ENCODE measurements around the gene LRRTM4.

LRRTM4 gene

GRCh38 chr2:77028032-77028600, 494.1 kb downstream of the LRRTM4 start:
- TF ChIP-seq, protein P1, sequence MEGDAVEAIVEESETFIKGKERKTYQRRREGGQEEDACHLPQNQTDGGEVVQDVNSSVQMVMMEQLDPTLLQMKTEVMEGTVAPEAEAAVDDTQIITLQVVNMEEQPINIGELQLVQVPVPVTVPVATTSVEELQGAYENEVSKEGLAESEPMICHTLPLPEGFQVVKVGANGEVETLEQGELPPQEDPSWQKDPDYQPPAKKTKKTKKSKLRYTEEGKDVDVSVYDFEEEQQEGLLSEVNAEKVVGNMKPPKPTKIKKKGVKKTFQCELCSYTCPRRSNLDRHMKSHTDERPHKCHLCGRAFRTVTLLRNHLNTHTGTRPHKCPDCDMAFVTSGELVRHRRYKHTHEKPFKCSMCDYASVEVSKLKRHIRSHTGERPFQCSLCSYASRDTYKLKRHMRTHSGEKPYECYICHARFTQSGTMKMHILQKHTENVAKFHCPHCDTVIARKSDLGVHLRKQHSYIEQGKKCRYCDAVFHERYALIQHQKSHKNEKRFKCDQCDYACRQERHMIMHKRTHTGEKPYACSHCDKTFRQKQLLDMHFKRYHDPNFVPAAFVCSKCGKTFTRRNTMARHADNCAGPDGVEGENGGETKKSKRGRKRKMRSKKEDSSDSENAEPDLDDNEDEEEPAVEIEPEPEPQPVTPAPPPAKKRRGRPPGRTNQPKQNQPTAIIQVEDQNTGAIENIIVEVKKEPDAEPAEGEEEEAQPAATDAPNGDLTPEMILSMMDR (IDR thresholded peaks at IDR 0.05): no peak

DNA sequence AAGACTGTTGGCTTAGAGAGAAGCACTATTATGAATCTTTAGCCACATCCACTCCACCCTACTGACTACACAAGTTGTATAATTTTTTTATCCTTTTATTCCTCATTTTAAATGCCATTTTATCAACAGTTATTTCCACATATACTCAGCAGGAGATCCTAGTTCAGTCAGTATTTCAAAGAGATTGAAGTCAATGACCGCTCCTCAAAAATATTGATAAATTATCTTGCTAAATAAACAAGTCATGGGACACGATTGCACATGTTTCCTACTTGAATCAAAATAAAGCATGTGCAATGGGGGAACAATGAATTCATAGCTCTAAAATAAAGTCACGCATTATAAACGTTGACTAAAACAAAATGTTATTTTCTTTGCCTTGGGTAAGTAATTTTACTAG, 496.5 kb downstream of the LRRTM4 start:
- TF ChIP-seq, protein P1 (IDR thresholded peaks at IDR 0.05): no peak

DNA sequence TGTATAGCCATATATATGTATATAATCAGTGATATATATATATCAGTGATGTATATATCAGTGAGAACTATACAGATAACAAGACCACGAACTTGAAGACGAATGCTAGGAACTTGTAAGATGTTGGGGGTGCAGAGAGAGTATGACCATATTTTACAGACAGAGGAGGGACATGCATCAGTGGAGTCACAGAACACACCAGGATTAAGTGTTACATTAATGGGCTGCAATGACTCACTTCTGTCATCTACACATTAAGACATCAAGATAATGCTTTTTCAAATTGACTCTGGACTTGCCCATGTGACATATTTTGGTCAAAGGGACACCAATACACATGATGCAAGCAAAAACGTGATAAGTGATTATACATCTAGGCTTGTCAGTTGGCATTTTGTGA, 501.0 kb downstream of the LRRTM4 start:
- TF ChIP-seq, protein P1 (IDR thresholded peaks at IDR 0.05): no peak

DNA sequence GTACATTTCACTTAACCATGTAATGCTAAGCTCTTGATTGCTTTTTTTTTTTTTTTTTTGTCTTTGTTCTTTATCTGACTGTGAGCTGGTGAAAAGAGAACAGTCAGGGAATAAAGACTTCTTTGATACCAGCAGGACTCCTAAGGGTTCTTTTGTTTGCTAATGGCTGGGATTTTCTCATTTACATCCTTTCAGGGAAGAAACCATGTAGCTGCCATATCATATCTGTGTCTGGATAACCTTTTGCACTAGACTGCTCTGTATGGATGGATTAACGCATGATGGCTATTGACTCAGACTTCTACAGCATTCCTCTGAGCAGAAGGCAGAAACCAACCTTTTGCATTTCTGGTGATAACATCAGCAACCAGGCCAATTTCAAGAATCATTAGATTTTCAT, 504.0 kb downstream of the LRRTM4 start:
- TF ChIP-seq, protein P1 (IDR thresholded peaks at IDR 0.05): no peak

DNA sequence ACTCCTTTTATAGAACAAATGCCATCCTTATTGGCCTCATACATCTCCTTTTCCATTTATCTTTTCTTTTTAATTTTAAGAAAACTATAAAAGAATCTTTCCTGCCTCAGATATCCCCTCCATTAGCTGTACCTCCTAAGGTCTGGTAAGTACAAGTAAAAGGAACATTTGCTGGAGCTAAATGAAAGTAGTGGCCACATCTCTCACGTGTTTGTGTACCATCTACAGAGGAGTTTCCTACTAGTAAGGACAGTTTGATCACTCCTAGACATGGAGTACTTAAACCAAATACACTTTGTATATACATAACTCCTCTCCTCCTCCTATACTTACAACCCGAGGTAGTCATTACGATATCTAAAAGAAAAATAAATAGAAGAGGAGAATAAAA, 504.8 kb downstream of the LRRTM4 start:
- TF ChIP-seq, protein P1 (IDR thresholded peaks at IDR 0.05): no peak

DNA sequence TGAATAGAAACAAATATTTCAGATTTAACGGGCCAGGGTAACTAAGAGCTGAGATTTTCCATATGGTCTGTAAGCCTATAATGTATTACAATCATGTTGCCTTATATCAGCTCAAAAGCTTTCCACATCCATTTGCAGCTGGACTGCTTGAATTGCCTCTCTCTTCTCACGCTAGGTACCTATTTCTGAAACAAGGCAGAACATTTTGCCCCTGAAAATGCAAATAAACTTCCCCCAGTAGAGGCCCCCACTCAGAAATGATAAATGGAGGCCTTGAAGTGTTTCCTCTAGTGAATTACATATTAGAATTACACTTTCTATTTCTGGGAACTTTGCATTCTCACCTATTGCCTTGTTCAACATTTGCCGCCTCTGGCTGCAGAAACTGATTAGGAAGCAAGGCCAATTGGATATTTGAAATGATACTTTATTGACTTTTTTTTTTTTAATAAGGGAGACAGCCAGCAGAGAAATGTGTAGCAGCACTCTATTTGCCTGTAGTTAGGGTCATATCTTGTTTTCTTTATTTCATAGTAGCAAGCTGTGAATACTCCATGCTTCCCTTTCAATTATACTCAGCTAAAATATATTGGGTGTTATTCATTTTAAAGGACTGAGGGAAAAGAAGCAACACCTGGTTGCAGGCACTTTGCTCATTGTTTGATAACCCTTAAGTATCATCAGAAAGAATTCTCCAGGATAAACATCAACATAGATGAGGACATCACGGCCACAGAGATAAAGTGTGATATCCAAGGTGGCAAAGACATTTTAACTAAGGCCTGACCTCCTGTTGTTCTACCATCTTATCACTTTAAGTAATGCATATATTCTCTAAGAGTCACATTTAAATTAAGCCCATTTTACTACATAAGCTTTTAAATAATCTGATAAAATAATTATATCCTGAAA, 505.5 kb downstream of the LRRTM4 start:
- TF ChIP-seq, protein P1 (IDR thresholded peaks at IDR 0.05): no peak

DNA sequence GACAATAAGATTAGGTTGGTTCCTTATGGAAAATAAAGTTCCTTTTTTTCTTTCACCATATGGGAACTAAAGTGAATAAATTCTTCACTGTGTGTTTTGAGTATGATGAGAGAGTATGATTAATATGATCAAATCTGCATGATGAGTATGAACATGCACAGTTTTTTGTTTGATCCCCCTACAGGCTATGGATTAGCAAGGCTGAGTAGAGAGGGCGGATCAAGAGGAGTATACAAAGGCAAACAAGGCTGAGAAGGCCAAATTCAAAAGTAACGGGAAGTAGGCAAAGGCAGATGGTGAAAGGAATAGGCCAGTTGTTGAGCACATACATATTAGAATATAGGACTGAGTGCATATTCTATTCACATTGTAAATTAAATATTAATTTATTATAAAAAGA, 508.2 kb downstream of the LRRTM4 start:
- TF ChIP-seq, protein P1 (IDR thresholded peaks at IDR 0.05): no peak
